Measurements from ENCODE around the gene TUBG1. TPM values are rescaled to one million over a fixed set of nuclear protein-coding genes. Genes with fewer than 3 reads are reported as not detected.
"Not testable (repeated sequence)": the region's sequence is repeated elsewhere in the genome, so short reads cannot be mapped to it uniquely, and the experiment has no call there.

The TUBG1 gene
- total and polyA plus RNA-seq, 11 donors = 31.5 to 112 (median 49.3) TPM

- ATAC-seq (no peak), DNase-seq (no peak)
- H3K36me3 ChIP-seq = peaks cover 0 to 29% (median 22%) of the 10 kb centered on the region in 9 donors
- peak overlapping the region in 10 of 12 donors; percentile 62 to 96 (median 86) for H3K4me3 ChIP-seq
- H3K4me1 ChIP-seq = peaks cover 3 to 51% (median 37%) of the 10 kb centered on the region in 12 donors
- WGBS, 4 donors = 31 to 51% (median 39%) methylated on average over 3 of the region's 3 CpGs
- intact Hi-C loops (cut with DNase I) = loop anchor here in 8 of 10 donors (2.0 to 10.0 kb wide), 6 partner anchors 29 to 157 kb away; partner anchors contain the start of genes CCR10 (in 3 of the 8), CNTNAP1 (in 3 of the 8), PLEKHH3 (in 1 of the 8) and RAMP2 (in 1 of the 8)
- peak overlapping the region in 4 of 12 donors; percentile 91 to 96 (median 94) for H3K27ac ChIP-seq
- H3K27me3 ChIP-seq = no peaks in the 10 kb centered on the region
- no peak for TF ChIP-seq POLR2A (IDR thresholded peaks at IDR 0.05)
- no peak for TF ChIP-seq CTCF (IDR thresholded peaks at IDR 0.05)
- H3K9me3 ChIP-seq = no peaks in the 10 kb centered on the region
These were observed 1.7 kb upstream of the TUBG1 start for GRCh38 chr17:42607769-42608168.

GRCh38 chr17:42608305-42609181 lies 940 bp upstream of the TUBG1 start:
- Histone ChIP-seq H3K9me3 (no peaks in the 10 kb centered on the region), H3K4me1 (peaks cover 3 to 51% (median 37%) of the 10 kb centered on the region in 12 donors), H3K27ac (peak overlapping the region; percentile 82 to 97 (median 94)), H3K36me3 (peaks cover 0 to 30% (median 24%) of the 10 kb centered on the region in 9 donors), H3K4me3 (peak overlapping the region; percentile 62 to 96 (median 86)), H3K27me3 (no peaks in the 10 kb centered on the region)
- ATAC-seq (peak; percentile 49 to 68 (median 66)), DNase-seq (peak in 1 of 5 donors; percentile 15)
- WGBS, 4 donors = 1% methylated on average over 29 to 30 of the region's 30 CpGs
- intact Hi-C loops (cut with DNase I) = loop anchor here in 8 of 10 donors (1.0 to 10.0 kb wide), 8 partner anchors 30 to 156 kb away; partner anchors contain the start of genes CCR10 (in 3 of the 8), CNTNAP1 (in 3 of the 8), PLEKHH3 (in 1 of the 8) and PSMC3IP (in 1 of the 8)
- TF ChIP-seq POLR2A (IDR thresholded peaks at IDR 0.05) (no peak), CTCF (IDR thresholded peaks at IDR 0.05) (peak in 1 of 12 donors; percentile 26)

GRCh38 chr17:42609814-42610801 lies 625 bp downstream of the TUBG1 start:
- DNase-seq (peak in 2 of 5 donors; percentile 59 to 71), ATAC-seq (peak in 3 of 4 donors; percentile 7 to 51 (median 44))
- not testable (repeated sequence) for H3K27me3 ChIP-seq, H3K9me3 ChIP-seq
- Histone ChIP-seq H3K4me1 (peaks cover 3 to 42% (median 33%) of the 10 kb centered on the region in 12 donors), H3K36me3 (peaks cover 0 to 44% (median 34%) of the 10 kb centered on the region in 9 donors), H3K27ac (peak overlapping the region; percentile 43 to 97 (median 90)), H3K4me3 (peak overlapping the region; percentile 53 to 96 (median 86))
- 12 to 18% (median 13%) methylated on average over 19 to 35 of the region's 42 CpGs for WGBS, 4 donors
- intact Hi-C loops (cut with DNase I) = loop anchor here in 9 of 10 donors (1.0 to 10.0 kb wide), 10 partner anchors 31 to 155 kb away; partner anchors contain the start of genes CCR10 (in 3 of the 9), CNTNAP1 (in 3 of the 9), PLEKHH3 (in 2 of the 9) and PSMC3IP (in 1 of the 9)

GRCh38 chr17:42612013-42612412 lies 2.5 kb downstream of the TUBG1 start:
- ATAC-seq = no peak
- TF ChIP-seq CTCF (IDR thresholded peaks at IDR 0.05) (no peak), POLR2A (IDR thresholded peaks at IDR 0.05) (no peak)
- Histone ChIP-seq H3K4me3 (no peak overlapping the region), H3K4me1 (peaks cover 3 to 28% (median 15%) of the 10 kb centered on the region in 12 donors), H3K36me3 (peaks cover 0 to 47% (median 43%) of the 10 kb centered on the region in 9 donors), H3K27me3 (no peaks in the 10 kb centered on the region), H3K9me3 (no peaks in the 10 kb centered on the region), H3K27ac (no peak overlapping the region)
- WGBS, 4 donors = 95 to 98% (median 96%) methylated on average over 4 of the region's 4 CpGs
- intact Hi-C loops (cut with DNase I) = loop anchor here in 2 of 10 donors (5.0 to 10.0 kb wide), 2 partner anchors 40 to 63 kb away; partner anchors contain the start of gene PLEKHH3 (in 1 of the 2)
- no peak for DNase-seq

All from heart left ventricle (tissue), 16 donors.